ENCODE data around the gene ATP6V0A4. TPM values are rescaled to one million over a fixed set of nuclear protein-coding genes. Genes with fewer than 3 reads are reported as not detected.

The ATP6V0A4 gene
- total RNA-seq, 1 experiment from 2014 or later, result not detected

- TF ChIP-seq ZBTB33 (IDR thresholded peaks at IDR 0.05; ENCODE audit: extremely low read depth, insufficient replicate concordance, low read length), result no peak
These were observed 12.2 kb downstream of the ATP6V0A4 start (continued) for GRCh38 chr7:138785587-138786437.

- CTCF ChIA-PET, result no interaction called here
- TF ChIP-seq REST (IDR thresholded peaks at IDR 0.05; ENCODE audit: low read depth), result no peak
- no peak for TF ChIP-seq YY1 (IDR thresholded peaks at IDR 0.05; ENCODE audit: extremely low read depth, insufficient replicate concordance, low read depth, low read length)
- no peak for TF ChIP-seq ZBTB33 (IDR thresholded peaks at IDR 0.05; ENCODE audit: extremely low read depth, insufficient replicate concordance, low read length)
- no peak for TF ChIP-seq FOSL1 (IDR thresholded peaks at IDR 0.05; ENCODE audit: low read depth)
- no peak for TF ChIP-seq POLR2AphosphoS5 (IDR thresholded peaks at IDR 0.05; ENCODE audit: low read depth, low read length)
- no peak for TF ChIP-seq EZH2phosphoT487 (IDR thresholded peaks at IDR 0.05; ENCODE audit: borderline replicate concordance)
- no peak for TF ChIP-seq POLR2A (IDR thresholded peaks at IDR 0.05; ENCODE audit: borderline replicate concordance, extremely low read depth, insufficient read depth, insufficient read length)
- TF ChIP-seq CTCF (IDR thresholded peaks at IDR 0.05 in 2 of 3, conservative IDR thresholded peaks at IDR 0.05 in 1 of 3; ENCODE audit: borderline replicate concordance in 1 of 3, insufficient read depth in 1 of 3, low read depth in 2 of 3, low read length in 2 of 3), result no peak
- TF ChIP-seq TCF7L2 (IDR thresholded peaks at IDR 0.05; ENCODE audit: borderline replicate concordance, extremely low read depth, insufficient read depth, insufficient read length), result no peak
- TF ChIP-seq ELF1 (IDR thresholded peaks at IDR 0.05; ENCODE audit: borderline replicate concordance, low read depth), result no peak
- no peak for TF ChIP-seq ATF3 (IDR thresholded peaks at IDR 0.05)
These were observed 13.3 kb downstream of the ATP6V0A4 start for GRCh38 chr7:138784692-138785091.

More at GRCh38 chr7:138784692-138785091, 13.3 kb downstream of the ATP6V0A4 start:
- BruUV-seq (replicated peaks), result no TSS peak
- H3K4me3 ChIP-seq (replicated peaks in 1 of 2; ENCODE audit: low read depth in 1 of 2, low read length in 2 of 2), result no peak overlapping the region
- intact Hi-C loops (cut with micrococcal nuclease), result no loop called here
- H2AFZ ChIP-seq (ENCODE audit: low read depth, low read length, poor library complexity, severe bottlenecking), result no peak overlapping the region
- no peaks in the 10 kb centered on the region for H3K36me3 ChIP-seq (ENCODE audit: control insufficient read depth in 1 of 2, insufficient read depth in 2 of 2, low read length in 2 of 2)
- ChIA-PET POLR2A (interaction anchor here (1.4 kb wide), 1 partner anchor 8 kb away, joined by 3 read pairs; no protein-coding TSS in a partner anchor), RAD21 (ENCODE audit: low non-redundant PET in 1 of 2, low total read pairs in 2 of 2, uncharacterized antibody in 2 of 2, unreplicated experiment in 2 of 2) (no interaction called here)
- H3K9me2 ChIP-seq (ENCODE audit: insufficient read depth), result no peaks in the 10 kb centered on the region
- no peaks in the 10 kb centered on the region for H3K9me3 ChIP-seq (ENCODE audit: control insufficient read depth in 1 of 2, insufficient read depth in 1 of 2, low read depth in 1 of 2, low read length in 2 of 2)
- H3K79me2 ChIP-seq (ENCODE audit: insufficient read depth, low read length), result no peaks in the 10 kb centered on the region
- H4K20me1 ChIP-seq (ENCODE audit: insufficient read depth), result no peaks in the 10 kb centered on the region
- H3K4me2 ChIP-seq (ENCODE audit: low read length), result no peak overlapping the region
- no peaks in the 10 kb centered on the region for H3K27me3 ChIP-seq (ENCODE audit: insufficient read depth, low read length)
- no peak overlapping the region for H3K27ac ChIP-seq (ENCODE audit: low read depth, low read length)
- H3K4me1 ChIP-seq (ENCODE audit: control insufficient read depth in 1 of 2, insufficient read depth in 2 of 2, low read length in 2 of 2), result peaks cover 3 to 13% of the 10 kb centered on the region in 2 experiments; a peak in 3 of 4 replicates
- H3K9ac ChIP-seq (ENCODE audit: low read length), result no peak overlapping the region
- no peak for DNase-seq (ENCODE audit: low read depth, low spot score)
- no peak for ATAC-seq
